HG03521 (cell line): ENCODE measurements around the gene TDRD12.
"Not testable (repeated sequence)": the region's sequence is repeated elsewhere in the genome, so short reads cannot be mapped to it uniquely, and the experiment has no call there.

Experiments
- ATAC-seq: cut with Tn5 transposase; IDR thresholded peaks from one replicate; pipeline ENCODE4 v1.9.1; 2021; ENCODE audit warnings: mild to moderate bottlenecking, moderate library complexity; ENCODE audit not compliant: unreplicated experiment

Gene TDRD12

DNA sequence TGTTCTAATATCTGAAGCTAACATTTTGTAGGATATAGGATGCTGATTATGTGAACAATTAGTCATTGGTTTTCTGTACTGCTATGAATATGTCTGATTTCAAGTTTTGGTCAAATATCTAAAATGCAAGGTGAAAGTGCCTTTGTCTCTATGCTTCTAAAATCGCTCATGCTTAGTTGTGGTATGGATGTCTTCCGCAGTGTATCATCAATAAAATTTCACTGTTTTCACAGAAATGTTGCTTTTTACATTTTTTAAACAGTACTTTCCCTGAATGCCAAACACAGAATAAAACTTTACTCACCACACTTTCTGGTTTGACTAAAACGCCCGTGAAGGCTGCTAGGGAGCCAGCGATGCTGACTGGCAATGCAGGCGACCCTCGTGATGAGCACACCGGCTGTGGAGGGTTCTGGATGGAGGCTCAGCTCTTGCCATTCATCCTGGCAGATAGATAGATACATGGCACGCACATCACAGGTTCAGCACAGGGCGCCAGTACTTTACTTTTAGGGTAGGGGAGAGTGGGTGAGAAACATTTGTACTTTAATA, 109.9 kb downstream of the TDRD12 start:
- ATAC-seq, result no peak

DNA sequence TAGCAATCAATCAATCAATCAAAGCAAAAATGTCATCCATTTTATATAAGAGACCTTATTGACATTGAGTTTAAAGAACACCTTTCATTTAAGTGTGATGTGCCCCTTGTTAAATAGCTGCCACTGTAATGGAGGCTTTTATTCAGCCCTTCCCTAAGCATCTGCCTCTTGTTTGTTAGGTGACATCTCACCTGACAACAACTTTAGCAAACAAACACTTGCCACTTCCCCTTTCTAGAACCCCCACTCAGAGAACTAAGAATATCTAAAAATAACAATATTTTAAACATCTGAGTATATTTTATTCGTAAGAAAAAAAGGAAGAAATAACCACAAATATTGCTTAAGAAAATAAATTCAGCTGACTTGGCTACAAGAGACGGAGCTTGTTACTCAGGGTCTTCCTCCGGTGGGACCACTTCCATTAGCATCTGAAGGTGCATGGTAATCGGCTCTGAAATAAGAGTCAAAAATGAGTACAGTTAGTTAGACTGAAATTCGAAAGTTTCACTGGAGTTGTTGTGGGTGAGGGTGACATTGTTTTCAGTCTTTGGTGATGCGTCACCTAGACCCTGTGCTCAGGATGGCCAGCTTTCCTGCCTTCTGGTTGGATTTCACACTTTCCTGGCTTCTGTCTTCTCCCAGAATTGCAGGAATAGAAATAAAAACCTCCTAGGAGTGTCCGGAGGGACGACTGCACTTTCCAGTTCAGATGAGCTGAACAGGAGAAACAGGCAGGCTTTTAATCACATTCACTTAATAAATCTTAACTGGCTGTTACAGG, 110.9 kb downstream of the TDRD12 start:
- ATAC-seq, result no peak

DNA sequence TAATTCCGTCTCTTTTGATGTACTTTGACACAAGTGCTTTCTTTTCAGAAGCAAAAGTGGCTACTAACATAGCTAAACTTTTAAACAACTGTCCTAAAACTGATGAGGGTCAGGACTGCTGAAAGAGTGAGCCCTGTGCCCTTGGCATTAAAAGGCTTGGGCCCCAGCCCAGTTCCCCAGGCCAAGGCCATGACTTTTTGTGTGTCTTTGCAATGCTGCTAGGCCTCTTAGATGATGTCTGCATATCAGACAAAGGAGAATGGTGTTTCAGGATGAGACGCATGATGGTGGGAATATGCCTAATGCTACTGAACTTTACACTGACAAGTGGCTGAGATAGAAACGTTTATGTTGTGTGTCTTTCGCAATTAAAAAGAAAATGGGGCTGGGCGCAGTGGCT, 112.0 kb downstream of the TDRD12 start:
- no peak for ATAC-seq

- not testable (repeated sequence) for ATAC-seq
These were observed 112.5 kb downstream of the TDRD12 start for GRCh38 chr19:32832094-32832493.

- not testable (repeated sequence) for ATAC-seq
These were observed 113.3 kb downstream of the TDRD12 start for GRCh38 chr19:32832825-32833224.

- ATAC-seq, result not testable (repeated sequence)
These were observed 113.8 kb downstream of the TDRD12 start for GRCh38 chr19:32833388-32833787.

GRCh38 chr19:32837531-32837930, 118.0 kb downstream of the TDRD12 start:
- no peak for ATAC-seq

DNA sequence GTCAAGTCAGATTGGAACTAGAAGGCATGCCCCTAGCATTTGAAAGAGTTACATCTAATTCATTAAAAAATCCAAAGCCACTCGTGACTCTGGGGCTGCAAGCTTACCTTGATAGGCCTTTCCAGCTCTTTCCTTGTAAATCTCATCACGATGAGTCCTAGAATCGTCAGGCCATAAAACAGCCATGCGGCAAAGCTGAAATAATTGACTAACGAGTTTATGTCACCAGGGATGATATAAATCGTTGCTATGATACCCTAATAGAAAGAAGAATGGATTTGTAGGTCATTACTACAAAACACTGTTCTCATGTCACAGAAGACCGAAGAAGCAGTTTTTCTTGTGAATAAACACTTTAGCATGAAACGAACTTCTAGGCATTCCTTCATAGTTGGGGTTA, 122.5 kb downstream of the TDRD12 start:
- ATAC-seq, result no peak

DNA sequence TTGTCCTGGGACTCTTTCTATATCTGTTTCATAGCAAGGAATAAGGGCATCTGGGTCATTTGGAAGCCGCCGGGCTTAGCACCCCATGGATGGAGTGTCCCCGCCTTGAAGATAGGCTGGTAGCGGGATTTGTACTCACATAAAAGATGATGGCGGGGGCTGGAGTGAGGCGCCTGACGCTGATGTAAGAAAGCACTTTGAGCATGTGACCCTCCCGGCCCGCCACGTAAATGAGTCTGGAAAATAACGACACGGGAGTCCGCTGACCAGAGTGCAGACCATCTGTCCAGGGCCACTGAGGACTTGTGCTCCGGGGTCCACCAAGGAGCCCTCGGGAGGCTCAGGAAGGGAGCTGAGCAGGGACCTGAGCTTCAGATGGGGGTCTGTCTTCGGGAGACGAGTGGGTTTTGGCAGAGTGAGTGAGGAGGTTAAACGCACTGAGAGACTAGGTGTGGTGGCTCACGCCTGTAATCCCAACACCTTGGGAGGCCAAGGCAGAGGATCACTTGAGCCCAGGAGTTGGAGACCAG, 124.2 kb downstream of the TDRD12 start:
- no peak for ATAC-seq

DNA sequence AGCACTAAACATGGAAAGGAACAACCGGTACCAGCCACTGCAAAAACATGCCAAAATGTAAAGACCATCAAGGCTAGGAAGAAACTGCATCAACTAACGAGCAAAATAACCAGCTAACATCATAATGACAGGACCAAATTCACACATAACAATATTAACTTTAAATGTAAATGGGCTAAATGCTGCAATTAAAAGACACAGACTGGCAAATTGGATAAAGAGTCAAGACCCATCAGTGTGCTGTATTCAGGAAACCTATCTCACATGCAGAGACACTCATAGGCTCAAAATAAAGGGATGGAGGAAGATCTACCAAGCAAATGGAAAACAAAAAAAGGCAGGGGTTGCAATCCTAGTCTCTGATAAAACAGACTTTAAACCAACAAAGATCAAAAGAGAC, 128.5 kb downstream of the TDRD12 start:
- ATAC-seq, result not testable (repeated sequence)

- no peak for ATAC-seq
These were observed 132.6 kb downstream of the TDRD12 start for GRCh38 chr19:32852216-32852615.

DNA sequence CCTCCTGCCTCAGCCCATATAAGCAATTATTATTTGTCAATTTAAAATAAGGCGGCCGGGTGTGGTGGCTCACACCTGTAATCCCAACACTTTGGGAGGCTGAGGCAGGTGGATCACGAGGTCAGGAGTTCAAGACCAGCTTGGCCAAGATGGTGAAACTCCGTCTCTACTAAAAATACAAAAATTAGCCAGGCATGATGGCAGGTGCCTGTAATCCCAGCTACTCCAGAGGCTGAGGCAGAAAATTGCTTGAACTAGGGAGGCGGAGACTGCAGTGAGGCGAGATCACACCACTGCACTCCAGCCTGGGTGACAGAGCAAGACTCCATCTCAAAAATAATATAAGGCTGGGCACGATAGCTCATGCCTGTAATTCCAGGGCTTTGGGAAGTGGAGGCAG, 137.3 kb downstream of the TDRD12 start:
- ATAC-seq, result not testable (repeated sequence)

GRCh38 chr19:32857584-32857983, 138.0 kb downstream of the TDRD12 start:
- no peak for ATAC-seq

DNA sequence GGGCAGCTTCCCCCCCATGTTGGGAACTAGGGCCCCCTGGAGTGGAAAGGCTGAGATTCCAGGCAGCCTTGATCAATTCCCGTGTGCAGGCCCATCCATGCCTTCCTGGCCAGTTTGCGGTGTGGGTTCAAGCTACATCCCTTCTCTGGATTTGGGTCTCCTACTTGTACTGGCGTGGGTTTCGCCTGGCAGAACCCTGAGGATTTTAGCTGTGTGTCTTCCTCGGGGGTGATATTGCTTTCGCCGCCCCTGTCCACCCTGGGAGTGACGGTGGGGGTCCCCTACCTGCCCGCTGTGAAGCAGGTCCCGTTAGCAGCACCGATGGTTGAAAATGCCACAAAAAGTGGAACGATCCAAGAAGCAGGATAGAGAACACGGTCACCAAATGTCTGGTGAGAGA, 138.6 kb downstream of the TDRD12 start:
- ATAC-seq, result no peak

DNA sequence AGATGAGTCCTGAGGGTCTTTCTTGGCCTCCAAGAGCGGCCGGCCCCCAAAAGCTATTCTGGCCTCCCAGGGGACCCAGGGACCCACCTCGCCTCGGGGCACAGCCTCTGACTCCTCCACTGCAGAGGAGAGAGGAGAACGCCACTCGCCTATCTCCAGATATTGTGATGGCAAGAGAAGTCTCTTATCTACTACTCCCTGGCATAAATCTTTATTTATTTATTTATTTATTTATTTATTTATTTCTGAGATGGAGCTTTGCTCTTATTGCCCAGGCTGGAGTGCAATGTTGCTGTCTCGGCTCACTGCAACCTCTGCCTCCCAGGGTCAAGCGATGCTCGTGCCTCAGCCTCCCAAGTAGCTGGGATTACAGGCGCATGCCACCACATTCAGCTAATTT, 139.0 kb downstream of the TDRD12 start:
- ATAC-seq, result no peak

GRCh38 chr19:32859591-32859990, 140.0 kb downstream of the TDRD12 start:
- no peak for ATAC-seq

GRCh38 chr19:32861596-32861995, 142.0 kb downstream of the TDRD12 start:
- no peak for ATAC-seq

DNA sequence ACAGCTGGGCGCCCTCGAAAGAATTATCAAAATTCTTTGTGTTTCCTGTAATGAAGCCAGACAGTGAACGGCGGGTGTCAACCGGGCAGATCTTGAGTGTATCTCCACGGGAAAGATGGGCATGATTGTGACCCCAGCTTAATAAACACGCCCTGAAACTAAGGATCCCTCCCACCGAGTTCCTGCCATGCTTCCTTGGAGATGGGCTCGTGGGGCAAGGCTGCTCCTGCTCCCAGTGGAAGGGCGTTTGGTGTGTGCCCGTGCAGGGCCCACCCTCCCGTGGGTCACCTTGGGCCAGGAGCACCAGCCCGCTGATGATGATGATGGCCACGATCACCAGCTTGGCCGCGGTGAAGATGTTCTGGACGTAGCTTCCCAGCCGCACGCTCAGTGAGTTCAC, 142.6 kb downstream of the TDRD12 start:
- ATAC-seq, result no peak

DNA sequence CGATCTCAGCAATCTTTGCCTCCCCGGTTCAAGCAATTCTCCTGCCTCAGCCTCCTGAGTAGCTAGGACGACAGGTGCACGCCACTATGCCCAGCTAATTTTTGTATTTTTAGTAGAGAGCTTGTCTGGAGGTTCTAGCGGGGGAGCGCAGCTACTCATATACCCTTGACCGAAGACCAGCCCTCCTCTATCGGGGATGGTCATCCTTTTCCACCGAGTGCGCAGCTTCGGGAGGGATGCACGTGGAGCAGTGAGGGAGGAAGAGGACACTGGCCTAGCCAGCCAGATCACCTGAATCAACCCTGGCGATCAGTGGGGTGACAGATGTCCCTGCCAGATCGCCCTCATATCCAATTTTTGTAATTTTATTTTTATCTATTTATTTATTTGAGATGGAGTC, 143.2 kb downstream of the TDRD12 start:
- no peak for ATAC-seq

DNA sequence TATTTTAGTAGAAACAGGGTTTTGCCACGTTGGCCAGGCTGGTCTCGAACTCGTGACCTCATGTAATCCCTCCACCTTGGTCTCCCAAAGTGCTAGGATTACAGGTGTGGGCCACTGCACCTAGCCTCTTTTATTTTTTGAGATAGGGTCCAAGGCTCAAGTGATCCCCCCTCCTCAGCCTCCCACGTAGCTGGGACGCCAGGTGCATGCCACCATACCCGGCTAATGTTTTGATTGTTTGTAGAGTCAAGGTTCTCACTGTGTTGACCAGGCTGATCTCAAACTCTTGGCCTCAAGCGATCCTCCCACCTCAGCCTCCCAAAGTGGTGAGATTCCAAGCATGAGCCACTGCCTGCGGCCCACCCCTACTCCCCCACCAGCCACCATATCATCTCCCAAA, 143.7 kb downstream of the TDRD12 start:
- ATAC-seq, result no peak

GRCh38 chr19:32863841-32864240, 144.3 kb downstream of the TDRD12 start:
- no peak for ATAC-seq

GRCh38 chr19:32864318-32865007, 144.9 kb downstream of the TDRD12 start:
- no peak for ATAC-seq
